ENCODE data around the gene GINM1.

Gene GINM1

GRCh38 chr6:149567194-149567586 lies 1.0 kb downstream of the GINM1 start:
- H3K4me1 Mint-ChIP-seq, result peaks cover 31% of the 10 kb centered on the region
- H3K36me3 Mint-ChIP-seq, result no peaks in the 10 kb centered on the region
- no peaks in the 10 kb centered on the region for H3K9me3 Mint-ChIP-seq
- H3K27ac Mint-ChIP-seq, result peak overlapping the region; percentile 84
- peak overlapping the region; percentile 94 for H3K4me3 Mint-ChIP-seq
- no peaks in the 10 kb centered on the region for H3K27me3 Mint-ChIP-seq

DNA sequence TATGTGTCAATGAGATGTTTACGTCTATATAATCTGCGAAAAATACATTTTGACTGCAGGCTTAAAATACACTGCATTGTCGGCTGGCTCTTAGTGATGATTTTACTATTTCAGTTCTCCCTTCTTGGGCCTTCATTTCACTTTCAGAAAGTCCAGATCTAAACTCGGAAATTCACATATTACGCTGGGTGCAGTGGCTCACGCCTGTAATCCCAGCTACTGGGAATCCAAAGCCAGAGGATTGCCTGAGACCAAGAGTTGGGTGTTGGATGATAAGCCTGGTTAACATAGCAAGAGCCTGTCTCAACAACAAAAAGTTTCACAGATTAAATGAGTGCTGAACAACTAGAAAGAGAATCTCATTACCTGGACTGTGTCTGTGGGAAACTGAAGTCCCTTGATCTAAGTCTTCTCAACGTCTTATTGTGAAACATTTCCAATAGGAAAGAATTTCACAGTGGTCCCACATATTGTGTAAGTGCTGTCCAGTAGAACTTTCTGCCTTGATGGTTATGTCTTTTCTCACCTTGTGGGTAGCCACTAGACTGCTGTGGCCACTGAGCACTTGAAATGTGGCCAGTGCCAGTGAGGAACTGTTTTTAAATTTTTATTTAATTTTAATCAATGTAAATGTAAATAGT lies 1.9 kb downstream of the GINM1 start:
- Mint-ChIP-seq H3K36me3 (no peaks in the 10 kb centered on the region), H3K27me3 (no peaks in the 10 kb centered on the region), H3K9me3 (no peaks in the 10 kb centered on the region), H3K4me3 (peak overlapping the region; percentile 57), H3K4me1 (peaks cover 31% of the 10 kb centered on the region), H3K27ac (no peak overlapping the region)

GRCh38 chr6:149580880-149581279 lies 14.7 kb downstream of the GINM1 start:
- peaks cover under 1% of the 10 kb centered on the region for H3K4me1 Mint-ChIP-seq
- H3K9me3 Mint-ChIP-seq, result no peaks in the 10 kb centered on the region
- H3K36me3 Mint-ChIP-seq, result peaks cover 13% of the 10 kb centered on the region
- H3K27me3 Mint-ChIP-seq, result no peaks in the 10 kb centered on the region
- H3K4me3 Mint-ChIP-seq, result no peak overlapping the region
- H3K27ac Mint-ChIP-seq, result no peak overlapping the region

DNA sequence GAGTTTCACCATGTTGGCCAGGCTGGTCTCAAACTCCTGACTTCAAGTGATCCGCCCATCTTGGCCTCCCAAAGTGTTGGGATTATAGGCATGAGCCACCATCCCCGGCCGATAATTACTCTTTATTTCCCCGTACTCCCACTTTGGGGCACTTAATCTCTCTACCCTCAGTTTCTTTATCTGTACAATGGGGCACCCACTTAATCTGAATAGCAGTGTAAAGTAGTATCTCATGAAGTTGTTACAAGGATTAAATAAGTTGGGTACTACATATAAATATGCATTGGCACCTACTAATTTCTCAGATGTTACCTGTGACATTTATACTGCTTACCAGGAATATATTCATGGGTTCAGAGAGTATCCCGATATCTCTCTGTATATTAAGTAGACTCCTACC lies 15.2 kb downstream of the GINM1 start:
- H3K27ac Mint-ChIP-seq, result no peak overlapping the region
- H3K36me3 Mint-ChIP-seq, result peaks cover 13% of the 10 kb centered on the region
- no peaks in the 10 kb centered on the region for H3K4me1 Mint-ChIP-seq
- H3K4me3 Mint-ChIP-seq, result no peak overlapping the region
- no peaks in the 10 kb centered on the region for H3K27me3 Mint-ChIP-seq
- no peaks in the 10 kb centered on the region for H3K9me3 Mint-ChIP-seq

- Mint-ChIP-seq H3K9me3 (no peaks in the 10 kb centered on the region), H3K27me3 (no peaks in the 10 kb centered on the region), H3K4me1 (no peaks in the 10 kb centered on the region), H3K4me3 (no peak overlapping the region), H3K27ac (no peak overlapping the region), H3K36me3 (peaks cover 16% of the 10 kb centered on the region)
Observed at GRCh38 chr6:149586149-149586548, 20.0 kb downstream of the GINM1 start.

DNA sequence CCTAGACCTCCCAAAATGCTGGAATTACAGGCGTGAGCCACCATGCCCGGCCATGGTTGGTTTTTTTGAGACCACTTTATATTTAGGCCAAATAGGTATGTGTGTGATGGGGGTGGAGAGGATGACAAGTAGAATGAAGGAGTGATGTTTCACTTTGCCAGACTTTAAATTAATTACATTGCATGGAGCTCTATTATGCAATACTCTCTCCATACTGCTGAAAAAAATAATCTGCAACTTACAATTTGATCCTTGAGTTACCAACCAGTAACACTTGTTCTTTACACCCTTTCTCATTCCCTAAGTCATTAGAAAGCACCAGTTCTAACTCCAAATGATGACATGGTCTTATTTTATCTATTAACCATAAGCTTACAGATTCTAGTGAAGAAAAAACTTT lies 26.8 kb downstream of the GINM1 start:
- H3K9me3 Mint-ChIP-seq, result no peaks in the 10 kb centered on the region
- peaks cover 7% of the 10 kb centered on the region for H3K36me3 Mint-ChIP-seq
- H3K4me1 Mint-ChIP-seq, result no peaks in the 10 kb centered on the region
- H3K27ac Mint-ChIP-seq, result no peak overlapping the region
- H3K4me3 Mint-ChIP-seq, result no peak overlapping the region
- no peaks in the 10 kb centered on the region for H3K27me3 Mint-ChIP-seq

DNA sequence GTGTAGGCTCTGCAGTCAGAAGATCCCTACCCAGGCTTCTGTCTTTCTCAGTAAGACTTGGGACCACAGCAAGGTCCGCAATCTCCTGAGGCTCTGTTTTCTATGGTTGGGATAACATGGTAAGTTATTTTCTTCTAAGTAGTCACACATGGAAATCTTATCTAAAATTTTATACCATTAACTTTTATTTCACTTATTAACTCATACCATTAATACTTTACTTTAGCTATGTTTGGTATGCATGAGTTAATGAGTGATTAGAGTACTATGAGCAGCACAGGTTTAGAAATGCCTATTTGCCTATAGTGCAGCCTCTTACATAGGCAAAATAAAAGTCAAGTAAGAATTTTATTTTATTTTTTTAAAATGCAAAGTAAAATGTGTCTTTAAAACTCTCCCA lies 27.2 kb downstream of the GINM1 start:
- no peaks in the 10 kb centered on the region for H3K4me1 Mint-ChIP-seq
- no peaks in the 10 kb centered on the region for H3K9me3 Mint-ChIP-seq
- H3K4me3 Mint-ChIP-seq, result no peak overlapping the region
- H3K36me3 Mint-ChIP-seq, result peaks cover 7% of the 10 kb centered on the region
- H3K27ac Mint-ChIP-seq, result no peak overlapping the region
- H3K27me3 Mint-ChIP-seq, result no peaks in the 10 kb centered on the region

GRCh38 chr6:149600508-149600907 lies 34.3 kb downstream of the GINM1 start:
- peaks cover 6% of the 10 kb centered on the region for H3K36me3 Mint-ChIP-seq
- no peaks in the 10 kb centered on the region for H3K9me3 Mint-ChIP-seq

DNA sequence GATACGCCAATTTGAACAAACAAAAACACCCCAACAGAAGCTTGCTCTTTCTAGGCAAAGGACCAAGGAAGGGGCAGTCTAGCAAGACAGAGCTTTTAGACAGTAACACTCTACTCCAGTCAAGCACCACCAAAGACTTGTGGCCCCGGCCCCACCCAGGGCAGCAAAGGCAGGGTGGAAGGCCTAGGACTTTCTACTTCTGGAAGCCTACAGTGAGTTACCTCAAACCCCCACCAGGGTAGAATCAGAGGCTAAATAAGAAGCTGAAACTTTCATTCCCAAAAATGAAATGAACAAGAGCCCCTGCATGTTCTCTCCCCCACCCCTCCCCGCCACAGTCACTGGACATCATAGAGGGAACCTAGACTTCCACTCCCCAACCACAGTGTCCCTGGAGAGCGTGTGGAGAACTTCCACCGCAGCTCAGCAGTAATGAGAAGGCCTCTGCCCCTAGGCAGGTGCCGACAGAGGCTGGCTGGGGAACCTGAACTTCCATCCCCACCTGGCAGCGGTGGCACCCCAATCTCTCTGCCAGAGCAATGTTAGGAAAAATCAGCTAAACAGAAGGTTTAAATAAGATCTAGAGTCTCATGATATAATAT lies 42.3 kb downstream of the GINM1 start:
- no peak overlapping the region for H3K27ac Mint-ChIP-seq
- peaks cover 13% of the 10 kb centered on the region for H3K36me3 Mint-ChIP-seq
- no peaks in the 10 kb centered on the region for H3K27me3 Mint-ChIP-seq
- H3K4me3 Mint-ChIP-seq, result no peak overlapping the region
- H3K9me3 Mint-ChIP-seq, result no peaks in the 10 kb centered on the region
- H3K4me1 Mint-ChIP-seq, result peaks cover 19% of the 10 kb centered on the region

More at GRCh38 chr6:149600508-149600907, 34.3 kb downstream of the GINM1 start:
- Mint-ChIP-seq H3K4me1 (no peaks in the 10 kb centered on the region), H3K27me3 (no peaks in the 10 kb centered on the region), H3K27ac (no peak overlapping the region), H3K4me3 (no peak overlapping the region)

DNA sequence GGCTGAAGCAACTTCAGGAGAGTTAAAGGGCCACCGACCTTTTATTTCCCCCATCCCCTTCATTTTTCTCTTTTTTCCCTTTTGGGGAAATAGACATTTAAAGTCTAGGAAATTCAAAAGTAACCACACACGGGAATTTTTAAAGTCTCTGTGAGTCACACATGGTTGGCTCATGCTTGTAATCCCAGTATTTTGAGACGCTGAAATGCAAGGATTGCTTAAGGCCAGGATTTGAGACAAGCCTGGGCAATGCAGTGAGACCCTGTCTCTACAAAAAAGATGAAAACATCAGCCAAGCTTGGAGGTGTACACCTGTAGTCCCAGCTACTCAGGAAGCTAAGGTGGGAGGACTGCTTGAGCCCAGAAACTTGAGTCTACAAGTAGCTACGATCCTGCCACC lies 48.2 kb downstream of the GINM1 start:
- Mint-ChIP-seq H3K4me3 (no peak overlapping the region), H3K9me3 (no peaks in the 10 kb centered on the region), H3K36me3 (peaks cover 18% of the 10 kb centered on the region), H3K27me3 (no peaks in the 10 kb centered on the region), H3K27ac (no peak overlapping the region), H3K4me1 (peaks cover 11% of the 10 kb centered on the region)

GRCh38 chr6:149615805-149616204 lies 49.6 kb downstream of the GINM1 start:
- Mint-ChIP-seq H3K27me3 (no peaks in the 10 kb centered on the region), H3K27ac (no peak overlapping the region), H3K9me3 (no peaks in the 10 kb centered on the region), H3K4me3 (no peak overlapping the region), H3K4me1 (peaks cover 3% of the 10 kb centered on the region), H3K36me3 (peaks cover 24% of the 10 kb centered on the region)

DNA sequence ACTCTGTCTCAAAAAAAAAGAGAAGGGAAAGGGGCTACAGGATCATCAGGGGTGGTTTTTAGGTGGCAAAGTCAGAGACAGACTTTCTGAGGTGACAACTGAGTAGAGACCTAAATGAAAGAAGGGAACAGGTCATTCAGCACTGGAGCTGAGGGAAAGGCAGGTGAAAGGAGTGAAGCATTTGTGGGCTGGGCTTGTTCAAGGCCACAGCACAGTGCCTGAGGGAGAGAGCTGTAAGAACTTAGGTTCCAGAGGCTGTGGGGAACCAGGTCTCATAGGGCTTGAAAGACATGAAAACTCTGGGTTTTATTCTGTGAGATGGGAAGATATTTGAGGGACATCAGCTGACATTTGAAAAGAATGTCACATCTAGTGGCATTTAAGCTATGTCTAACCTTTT lies 61.5 kb downstream of the GINM1 start:
- no peaks in the 10 kb centered on the region for H3K9me3 Mint-ChIP-seq
- H3K4me3 Mint-ChIP-seq, result no peak overlapping the region
- peaks cover 7% of the 10 kb centered on the region for H3K4me1 Mint-ChIP-seq
- H3K36me3 Mint-ChIP-seq, result peaks cover 16% of the 10 kb centered on the region
- no peaks in the 10 kb centered on the region for H3K27me3 Mint-ChIP-seq
- H3K27ac Mint-ChIP-seq, result no peak overlapping the region

- H3K9me3 Mint-ChIP-seq, result no peaks in the 10 kb centered on the region
- H3K4me1 Mint-ChIP-seq, result peaks cover 7% of the 10 kb centered on the region
- peak overlapping the region; percentile 80 for H3K27ac Mint-ChIP-seq
- H3K36me3 Mint-ChIP-seq, result peaks cover 13% of the 10 kb centered on the region
- H3K4me3 Mint-ChIP-seq, result no peak overlapping the region
- H3K27me3 Mint-ChIP-seq, result no peaks in the 10 kb centered on the region
Observed at GRCh38 chr6:149628875-149629510, 62.8 kb downstream of the GINM1 start.

DNA sequence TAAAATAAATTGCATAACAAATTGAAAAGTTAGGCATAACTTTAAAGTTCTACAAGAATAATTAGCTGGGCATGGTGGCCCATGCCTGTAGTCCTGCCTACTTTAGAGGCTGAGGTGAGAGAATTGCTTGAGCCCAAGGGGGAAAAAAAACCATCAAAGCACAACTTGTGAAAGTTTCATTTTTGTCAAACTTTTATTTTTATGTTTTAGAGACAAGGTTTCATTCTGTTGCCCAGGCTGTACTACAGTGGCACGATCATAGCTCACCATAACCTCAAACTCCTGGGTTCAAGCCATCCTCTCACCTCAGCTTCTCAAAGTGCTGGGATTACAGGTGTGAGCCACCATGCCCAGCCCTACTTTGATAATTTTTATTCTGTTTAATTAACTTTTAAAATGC lies 68.1 kb downstream of the GINM1 start:
- peaks cover under 1% of the 10 kb centered on the region for H3K4me1 Mint-ChIP-seq
- no peaks in the 10 kb centered on the region for H3K27me3 Mint-ChIP-seq
- peaks cover 12% of the 10 kb centered on the region for H3K36me3 Mint-ChIP-seq
- no peaks in the 10 kb centered on the region for H3K9me3 Mint-ChIP-seq
- H3K27ac Mint-ChIP-seq, result no peak overlapping the region
- no peak overlapping the region for H3K4me3 Mint-ChIP-seq

- H3K36me3 Mint-ChIP-seq, result peaks cover 14% of the 10 kb centered on the region
- peaks cover 4% of the 10 kb centered on the region for H3K4me1 Mint-ChIP-seq
- no peak overlapping the region for H3K27ac Mint-ChIP-seq
- no peaks in the 10 kb centered on the region for H3K9me3 Mint-ChIP-seq
- no peak overlapping the region for H3K4me3 Mint-ChIP-seq
- no peaks in the 10 kb centered on the region for H3K27me3 Mint-ChIP-seq
Observed at GRCh38 chr6:149636124-149636523, 69.9 kb downstream of the GINM1 start.

All from activated naive CD4-positive, alpha-beta T cell treated with anti-CD3 and anti-CD28 coated beads, Interleukin-2, amount 50 U/mL, for 24 hours (primary cell).